Esophagus squamous epithelium (tissue), 5 donors: ENCODE data around the gene DMAC2. TPM values are rescaled to one million over a fixed set of nuclear protein-coding genes. Genes with fewer than 3 reads are reported as not detected.
A peak's percentile ranks its signal among the peaks of the same experiment; 100 is the strongest.

ENCODE experiments used
- DNase-seq: peaks from one replicate; lab custom pipeline; 2025; lab: John Stamatoyannopoulos, UW
- H3K27ac ChIP-seq, 4 donors: fragments of 200-600 bp; sonication (generic); one replicate each; pipeline ENCODE4 v1.5.1; 2016 to 2019; ENCODE audit warnings: mild to moderate bottlenecking in 1 of 4
- H3K27me3 ChIP-seq, 4 donors: fragments of 200-600 bp; sonication (generic); 1 replicate in 3 of 4; 2 replicates in 1 of 4; pipeline versions ENCODE4 v1.5.1 to v1.6.0; 2017 to 2021; ENCODE audit warnings: antibody characterized with exemption in 1 of 4
- H3K36me3 ChIP-seq, 3 donors: fragments of 200-600 bp; sonication (generic); one replicate each; pipeline ENCODE4 v1.5.1; 2016 to 2019
- H3K4me1 ChIP-seq, 3 donors: fragments of 200-600 bp; sonication (generic); one replicate each; pipeline ENCODE4 v1.5.1; 2017 to 2019
- H3K4me3 ChIP-seq, 4 donors: fragments of 200-600 bp; sonication (generic); 1 replicate in 3 of 4; 2 replicates in 1 of 4; pipeline ENCODE4 v1.5.1; 2016 to 2019; ENCODE audit warnings: mild to moderate bottlenecking in 2 of 4, moderate library complexity in 1 of 4
- H3K9me3 ChIP-seq, 3 donors: fragments of 200-600 bp; sonication (generic); one replicate each; pipeline ENCODE4 v1.5.1; 2016 to 2019
- CTCF ChIP-seq, 6 experiments: fragments of 450-650 bp in 4 of 6; fragments of 200-600 bp in 2 of 6; sonication (generic) in 2 of 6; IDR thresholded peaks; one replicate each; pipeline ENCODE4 v1.5.1; 2016 to 2019; ENCODE audit warnings: antibody characterized with exemption in 6 of 6, mild to moderate bottlenecking in 4 of 6, moderate library complexity in 4 of 6
- POLR2A ChIP-seq, 4 donors: fragments of 450-650 bp; IDR thresholded peaks; one replicate each; pipeline ENCODE4 v1.6.1; 2017; ENCODE audit warnings: antibody characterized with exemption in 4 of 4, mild to moderate bottlenecking in 4 of 4, moderate library complexity in 3 of 4
- WGBS, 2 donors: methylation state at CpG; one replicate each; pipeline ENCODE4 v1.1.5; 2018; 5-methylcytosine and 5-hydroxymethylcytosine counted together
- intact Hi-C: fragments of 100-400 bp; cut with DNase I; formaldehyde crosslinking; loops from one replicate; pipeline ENCODE4 v1.15.0; 2022
- total RNA-seq, 4 donors: library from RNA; depleted of rRNA; stranded (reverse); fragments of >200 nt; gene quantifications; one replicate each; pipeline ENCODE4 v1.1.0, GENCODE V29; 2016
- donor health status: DM: yes; HTN: yes; CAD: no.

DMAC2 gene
- total RNA-seq, 4 donors from 2014 or later: 25.1 to 41.4 (median 35.7) TPM

DNA sequence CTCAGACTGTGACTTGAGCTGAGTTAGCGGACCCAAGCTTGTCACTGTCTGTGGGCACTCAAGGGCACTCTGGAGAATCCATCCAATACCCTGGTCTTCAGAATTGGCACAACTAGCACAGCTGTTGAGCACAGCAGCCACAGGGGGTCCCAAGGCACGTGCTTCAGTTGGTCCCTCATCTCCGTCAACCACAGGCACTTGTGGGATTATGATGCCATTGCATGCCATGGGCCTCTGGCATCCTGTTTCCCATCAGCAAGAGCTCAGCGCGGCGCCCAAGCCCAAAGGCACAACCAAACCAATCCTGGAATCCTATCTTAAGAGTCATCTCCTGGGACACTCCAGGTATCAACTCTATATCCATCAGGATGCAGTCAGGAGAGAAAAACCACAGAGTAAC is 8.8 kb downstream of the DMAC2 start:
- DNase-seq: no peak
- no peak overlapping the region for H3K27ac ChIP-seq
- H3K27me3 ChIP-seq: no peaks in the 10 kb centered on the region
- H3K4me3 ChIP-seq: no peak overlapping the region
- H3K4me1 ChIP-seq: peaks cover 20 to 34% (median 23%) of the 10 kb centered on the region in 3 donors
- H3K36me3 ChIP-seq: peaks cover 9 to 66% (median 17%) of the 10 kb centered on the region in 3 donors
- H3K9me3 ChIP-seq: no peaks in the 10 kb centered on the region
- intact Hi-C loops: no loop called here
- 69 to 87% methylated on average over 3 to 6 of the region's 6 CpGs for WGBS, 2 donors
- TF ChIP-seq CTCF (IDR thresholded peaks at IDR 0.05) (no peak), POLR2A (IDR thresholded peaks at IDR 0.05) (no peak)

DNA sequence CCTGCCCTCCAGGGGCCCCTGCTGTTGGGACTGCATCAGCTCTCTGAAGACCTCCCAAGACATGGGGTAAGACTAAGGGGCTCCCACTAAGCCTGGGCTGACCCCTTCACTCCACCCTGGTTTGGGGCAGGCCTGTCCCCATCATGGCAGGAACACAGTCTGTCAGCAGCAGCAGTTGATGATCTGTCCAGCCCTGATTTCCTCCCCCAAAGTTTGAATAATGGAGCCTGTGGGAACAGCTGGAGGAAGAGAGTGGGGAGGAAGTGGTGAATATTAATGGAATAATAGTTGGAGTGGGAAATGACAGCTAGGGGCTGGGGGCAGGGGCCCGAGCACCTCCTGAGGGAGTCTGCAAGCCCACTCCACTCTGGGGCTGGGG is 11.2 kb downstream of the DMAC2 start:
- 60 to 100% methylated on average over 1 of the region's 1 CpG for WGBS, 2 donors
- Histone ChIP-seq H3K9me3 (no peaks in the 10 kb centered on the region), H3K27me3 (no peaks in the 10 kb centered on the region), H3K36me3 (peaks cover 16 to 68% (median 36%) of the 10 kb centered on the region in 3 donors), H3K4me3 (peak overlapping the region; percentile 60 to 71 (median 66)), H3K27ac (peak overlapping the region; percentile 92 to 97 (median 96)), H3K4me1 (peaks cover 32 to 56% (median 37%) of the 10 kb centered on the region in 3 donors)
- TF ChIP-seq CTCF (IDR thresholded peaks at IDR 0.05) (no peak), POLR2A (IDR thresholded peaks at IDR 0.05) (no peak)
- intact Hi-C loops: no loop called here
- no peak for DNase-seq

DNA sequence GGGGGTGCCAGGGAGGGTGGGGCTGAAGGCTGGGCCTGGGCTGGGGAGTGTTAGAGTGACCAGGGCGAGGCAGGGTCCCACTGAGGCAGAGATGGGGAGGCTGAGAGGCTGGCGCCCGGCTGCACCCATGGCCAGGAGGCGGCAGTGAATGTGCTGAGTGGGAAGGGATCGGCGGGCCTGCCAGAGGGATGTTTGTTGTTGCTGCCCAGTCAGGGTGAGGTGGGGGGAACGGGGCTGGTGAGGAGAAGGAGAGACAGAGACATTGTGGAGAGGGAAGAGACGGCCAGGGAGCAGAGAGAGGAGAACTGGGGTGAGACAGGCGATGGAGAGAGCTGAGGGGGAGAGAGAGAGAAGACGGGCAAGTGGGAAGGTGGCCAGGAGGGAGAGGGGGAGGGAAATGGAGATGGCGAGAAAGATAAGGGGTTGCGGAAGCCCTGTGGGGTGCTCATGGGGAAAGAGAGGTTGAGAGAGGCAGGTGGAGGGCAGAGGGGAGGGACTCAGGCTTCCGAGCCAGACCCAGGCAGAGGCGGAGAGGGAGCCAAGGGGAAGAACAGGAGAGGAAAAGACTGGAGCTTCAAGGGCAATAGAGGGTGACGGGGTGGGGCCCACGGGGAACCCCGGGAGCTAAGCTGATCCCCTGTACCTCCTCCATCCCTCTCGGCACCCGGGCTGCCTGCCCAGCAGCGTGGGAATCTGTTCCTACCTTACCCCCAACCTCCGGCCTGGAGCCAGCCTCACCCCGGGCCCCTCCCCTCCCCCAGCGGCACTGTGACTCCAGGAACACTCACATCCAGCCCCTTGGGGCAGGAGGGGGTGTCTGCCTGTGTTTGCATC is 11.8 kb downstream of the DMAC2 start:
- no peak for DNase-seq
- no peaks in the 10 kb centered on the region for H3K9me3 ChIP-seq
- intact Hi-C loops: no loop called here
- WGBS, 2 donors: 8 to 17% methylated on average over 20 to 21 of the region's 23 CpGs
- peaks cover 32 to 56% (median 37%) of the 10 kb centered on the region in 3 donors for H3K4me1 ChIP-seq
- peak overlapping the region; percentile 92 to 97 (median 96) for H3K27ac ChIP-seq
- peak overlapping the region; percentile 60 to 71 (median 66) for H3K4me3 ChIP-seq
- peaks cover 22 to 68% (median 37%) of the 10 kb centered on the region in 3 donors for H3K36me3 ChIP-seq
- TF ChIP-seq POLR2A (IDR thresholded peaks at IDR 0.05) (no peak), CTCF (IDR thresholded peaks at IDR 0.05) (peak in 1 of 6 experiments; percentile 5)
- H3K27me3 ChIP-seq: no peaks in the 10 kb centered on the region

GRCh38 chr19:41426952-41427646 is 12.6 kb downstream of the DMAC2 start, which contains the start of gene B3GNT8:
B3GNT8 (minus strand) TSS chr19:41427374; CDS start chr19:41426778, 596 bp downstream.
- peaks cover 32 to 59% (median 37%) of the 10 kb centered on the region in 3 donors for H3K4me1 ChIP-seq
- H3K9me3 ChIP-seq: no peaks in the 10 kb centered on the region
- no peaks in the 10 kb centered on the region for H3K27me3 ChIP-seq
- peak within 1 kb of the TSS; percentile 60 to 71 (median 66) for H3K4me3 ChIP-seq
- H3K36me3 ChIP-seq: peaks cover 26 to 68% (median 40%) of the 10 kb centered on the region in 3 donors
- intact Hi-C loops: no loop called here
- peak; percentile 30 for DNase-seq
- WGBS, 2 donors: 13 to 21% methylated on average over 9 of the region's 19 CpGs
- peak within 1 kb of the TSS; percentile 92 to 97 (median 96) for H3K27ac ChIP-seq
- no peak for TF ChIP-seq CTCF (IDR thresholded peaks at IDR 0.05)
- peak in 3 of 4 donors; percentile 64 to 83 (median 79) for TF ChIP-seq POLR2A (IDR thresholded peaks at IDR 0.05)
